WTC11 (cell line): Measurements from ENCODE around the gene SAA2. TPM values are rescaled to one million over a fixed set of nuclear protein-coding genes. Genes with fewer than 3 reads are reported as not detected.

Experiments
- ATAC-seq: fragments of 200-7000 bp; cut with Tn5 transposase; 2 replicates; pipeline ENCODE4 v1.10.0; 2021; ENCODE audit warnings: mild to moderate bottlenecking, moderate library complexity
- CTCF ChIA-PET: fragments of 300-600 bp; sonication (Branson Sonifier 250); formaldehyde crosslinking; loops from one replicate; lab custom pipeline; 2021; ENCODE audit warnings: antibody characterized with exemption; lab: Charles Lee
- POLR2A ChIA-PET: fragments of 350-600 bp; sonication (Branson Sonifier 250); formaldehyde crosslinking; loops from one replicate; lab custom pipeline; 2021; ENCODE audit warnings: antibody characterized with exemption; lab: Charles Lee
- DNase-seq: peaks from one replicate; pipeline ENCODE4 v3.0.0; 2021; ENCODE audit warnings: low spot score
- H3K27ac Mint-ChIP-seq: 2 replicates; pipeline ENCODE4 v1.8.0; 2021; ENCODE audit warnings: mixed read lengths
- H3K27me3 Mint-ChIP-seq: 2 replicates; pipeline ENCODE4 v1.8.0; 2021; ENCODE audit warnings: low read depth, mild to moderate bottlenecking, moderate library complexity, mixed read lengths
- H3K36me3 Mint-ChIP-seq: 2 replicates; pipeline ENCODE4 v1.8.0; 2021; ENCODE audit warnings: mixed read lengths
- H3K4me1 Mint-ChIP-seq: 2 replicates; pipeline ENCODE4 v1.8.0; 2022; ENCODE audit warnings: mixed read lengths
- H3K4me3 Mint-ChIP-seq: 2 replicates; pipeline ENCODE4 v1.8.0; 2021; ENCODE audit warnings: mild to moderate bottlenecking, moderate library complexity, mixed read lengths
- H3K9me3 Mint-ChIP-seq: 2 replicates; pipeline ENCODE4 v1.8.0; 2021; ENCODE audit warnings: mixed read lengths
- AR ChIP-seq: fragments of 250-450 bp; sonication (Bioruptor Pico); IDR thresholded peaks from 2 replicates; pipeline ENCODE4 v1.9.0; 2021; ENCODE audit warnings: mild to moderate bottlenecking
- ATF1 ChIP-seq: sonication (generic); formaldehyde crosslinking; IDR thresholded peaks from 2 replicates; pipeline ENCODE4 v1.8.1; 2023; ENCODE audit warnings: mild to moderate bottlenecking, moderate library complexity, missing genetic modification reagents
- ATF2 ChIP-seq: sonication (generic); formaldehyde crosslinking; IDR thresholded peaks from 2 replicates; pipeline ENCODE4 v1.8.1; 2022; ENCODE audit warnings: low read depth, missing genetic modification reagents, borderline replicate concordance
- EMX1 ChIP-seq: fragments of 250-450 bp; sonication (Bioruptor Pico); IDR thresholded peaks from 2 replicates; pipeline ENCODE4 v1.8.0; 2021; ENCODE audit warnings: mild to moderate bottlenecking
- FOXK1 ChIP-seq: sonication (generic); formaldehyde crosslinking; IDR thresholded peaks from 2 replicates; pipeline ENCODE4 v1.8.0; 2022; ENCODE audit warnings: mild to moderate bottlenecking, moderate library complexity, missing genetic modification reagents
- HMGA2 ChIP-seq: fragments of 250-450 bp; sonication (Bioruptor Pico); IDR thresholded peaks from 2 replicates; pipeline ENCODE4 v1.4.0; 2021; ENCODE audit warnings: mild to moderate bottlenecking, moderate library complexity
- HMGXB4 ChIP-seq: sonication (generic); formaldehyde crosslinking; IDR thresholded peaks from 2 replicates; pipeline ENCODE4 v1.8.1; 2023; ENCODE audit warnings: mild to moderate bottlenecking, moderate library complexity, missing genetic modification reagents
- JUN ChIP-seq: sonication (generic); formaldehyde crosslinking; IDR thresholded peaks from 2 replicates; pipeline ENCODE4 v1.8.0; 2023; ENCODE audit warnings: mild to moderate bottlenecking, missing genetic modification reagents
- MYBL2 ChIP-seq: sonication (generic); formaldehyde crosslinking; IDR thresholded peaks from 2 replicates; pipeline ENCODE4 v1.8.1; 2023; ENCODE audit warnings: mild to moderate bottlenecking, moderate library complexity, missing genetic modification reagents
- NFATC4 ChIP-seq: fragments of 250-450 bp; sonication (Bioruptor Pico); IDR thresholded peaks from 2 replicates; pipeline ENCODE4 v1.9.0; 2021; ENCODE audit warnings: mild to moderate bottlenecking
- NFE2L1 ChIP-seq: sonication (generic); formaldehyde crosslinking; IDR thresholded peaks from 2 replicates; pipeline ENCODE4 v1.8.1; 2023; ENCODE audit warnings: missing genetic modification reagents
- NR1H2 ChIP-seq: sonication (generic); formaldehyde crosslinking; IDR thresholded peaks from 2 replicates; pipeline ENCODE4 v1.9.0; 2021; ENCODE audit warnings: mild to moderate bottlenecking, moderate library complexity, missing genetic modification reagents
- NR3C1 ChIP-seq: sonication (generic); formaldehyde crosslinking; conservative IDR thresholded peaks from 2 replicates; pipeline ENCODE4 v1.8.1; 2023; ENCODE audit warnings: low read depth, mild to moderate bottlenecking, missing genetic modification reagents
- PRRX2 ChIP-seq: fragments of 250-450 bp; sonication (Bioruptor Pico); IDR thresholded peaks from 2 replicates; pipeline ENCODE4 v1.8.0; 2021; ENCODE audit warnings: mild to moderate bottlenecking
- SMAD3 ChIP-seq: sonication (generic); formaldehyde crosslinking; IDR thresholded peaks from 2 replicates; pipeline ENCODE4 v1.8.0; 2022; ENCODE audit warnings: missing genetic modification reagents, mild to moderate bottlenecking, borderline replicate concordance
- TP53 ChIP-seq: sonication (generic); formaldehyde crosslinking; IDR thresholded peaks from 2 replicates; pipeline ENCODE4 v1.8.1; 2023; ENCODE audit warnings: mild to moderate bottlenecking, missing genetic modification reagents
- USF1 ChIP-seq: sonication (generic); formaldehyde crosslinking; IDR thresholded peaks from 2 replicates; pipeline ENCODE4 v1.8.0; 2022; ENCODE audit warnings: mild to moderate bottlenecking, missing genetic modification reagents
- ZNF121 ChIP-seq: sonication (generic); formaldehyde crosslinking; IDR thresholded peaks from 2 replicates; pipeline ENCODE4 v1.8.0; 2023; ENCODE audit warnings: missing genetic modification reagents
- ZNF138 ChIP-seq: sonication (generic); formaldehyde crosslinking; conservative IDR thresholded peaks from 2 replicates; pipeline ENCODE4 v1.8.1; 2022; ENCODE audit warnings: mild to moderate bottlenecking, moderate library complexity, missing genetic modification reagents
- ZNF396 ChIP-seq: fragments of 250-450 bp; sonication (Bioruptor Pico); IDR thresholded peaks from 2 replicates; pipeline ENCODE4 v1.8.0; 2021; ENCODE audit warnings: mild to moderate bottlenecking, moderate library complexity, borderline replicate concordance
- ZNF425 ChIP-seq: fragments of 250-450 bp; sonication (Bioruptor Pico); conservative IDR thresholded peaks from 2 replicates; pipeline ENCODE4 v1.9.0; 2021; ENCODE audit warnings: mild to moderate bottlenecking
- ZNF512 ChIP-seq: sonication (generic); formaldehyde crosslinking; IDR thresholded peaks from 2 replicates; pipeline ENCODE4 v1.8.1; 2022; ENCODE audit warnings: missing genetic modification reagents, borderline replicate concordance
- total RNA-seq: library from RNA; stranded (reverse); gene quantifications from 3 replicates; pipeline ENCODE4 v1.2.3, GENCODE V29; 2021
- TF ChIP-seq, protein P1 (sequence below): sonication (generic); formaldehyde crosslinking; IDR thresholded peaks from 2 replicates; pipeline ENCODE4 v1.8.1; 2023; ENCODE audit warnings: mild to moderate bottlenecking, missing genetic modification reagents

The SAA2 gene
- total RNA-seq, 1 experiment from 2014 or later: 5.0 TPM

- no peak for TF ChIP-seq ZNF425 (CRISPR knock-in tag)
- TF ChIP-seq EMX1 (CRISPR knock-in tag): no peak
- TF ChIP-seq SMAD3: no peak
- TF ChIP-seq ATF1 (CRISPR knock-in tag): no peak
- TF ChIP-seq NR1H2 (CRISPR knock-in tag): no peak
- TF ChIP-seq ZNF512 (CRISPR knock-in tag): no peak
- TF ChIP-seq PRRX2 (CRISPR knock-in tag): no peak
- no peak for TF ChIP-seq ZNF138 (CRISPR knock-in tag)
- no peak for TF ChIP-seq TP53 (CRISPR knock-in tag)
- no peak for TF ChIP-seq ZNF396
- no peak for TF ChIP-seq HMGXB4 (CRISPR knock-in tag)
- no peak for TF ChIP-seq HMGA2 (CRISPR knock-in tag)
- no peak for TF ChIP-seq ZNF121 (CRISPR knock-in tag)
These were observed 12.8 kb downstream of the SAA2 start (continued) for GRCh38 chr11:18235394-18236334.

GRCh38 chr11:18233912-18234311 is 14.6 kb downstream of the SAA2 start:
- peaks cover 8% of the 10 kb centered on the region; the same call in 1 of the 2 replicates for H3K27me3 Mint-ChIP-seq
- ATAC-seq: no peak
- TF ChIP-seq NR3C1: no peak
- TF ChIP-seq PRRX2 (CRISPR knock-in tag): no peak
- no peak for TF ChIP-seq MYBL2 (CRISPR knock-in tag)
- no peak for TF ChIP-seq ZNF121 (CRISPR knock-in tag)
- no peak for TF ChIP-seq ATF2 (CRISPR knock-in tag)
- no peak for TF ChIP-seq FOXK1 (CRISPR knock-in tag)
- no peak for TF ChIP-seq JUN
- TF ChIP-seq AR (CRISPR knock-in tag): no peak
- TF ChIP-seq NFATC4 (CRISPR knock-in tag): no peak
- no peak for TF ChIP-seq ZNF138 (CRISPR knock-in tag)
- TF ChIP-seq NFE2L1 (CRISPR knock-in tag): no peak
- TF ChIP-seq USF1: no peak
- TF ChIP-seq, protein P1, sequence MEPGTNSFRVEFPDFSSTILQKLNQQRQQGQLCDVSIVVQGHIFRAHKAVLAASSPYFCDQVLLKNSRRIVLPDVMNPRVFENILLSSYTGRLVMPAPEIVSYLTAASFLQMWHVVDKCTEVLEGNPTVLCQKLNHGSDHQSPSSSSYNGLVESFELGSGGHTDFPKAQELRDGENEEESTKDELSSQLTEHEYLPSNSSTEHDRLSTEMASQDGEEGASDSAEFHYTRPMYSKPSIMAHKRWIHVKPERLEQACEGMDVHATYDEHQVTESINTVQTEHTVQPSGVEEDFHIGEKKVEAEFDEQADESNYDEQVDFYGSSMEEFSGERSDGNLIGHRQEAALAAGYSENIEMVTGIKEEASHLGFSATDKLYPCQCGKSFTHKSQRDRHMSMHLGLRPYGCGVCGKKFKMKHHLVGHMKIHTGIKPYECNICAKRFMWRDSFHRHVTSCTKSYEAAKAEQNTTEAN (CRISPR knock-in tag): no peak
- H3K4me3 Mint-ChIP-seq: no peak overlapping the region
- no peak overlapping the region for H3K27ac Mint-ChIP-seq
- H3K4me1 Mint-ChIP-seq: no peaks in the 10 kb centered on the region
- no peak for DNase-seq
- ChIA-PET POLR2A (no interaction called here), CTCF (interaction anchor here (2.8 to 3.1 kb wide), 2 partner anchors 10 to 30 kb away, joined by 11 to 17 read pairs; no protein-coding TSS in a partner anchor)
- no peaks in the 10 kb centered on the region for H3K36me3 Mint-ChIP-seq
- H3K9me3 Mint-ChIP-seq: peaks cover 4% of the 10 kb centered on the region
